Small intestine (tissue), 7 donors: ENCODE data around the gene ZNF780A. TPM values are rescaled to one million over a fixed set of nuclear protein-coding genes. Genes with fewer than 3 reads are reported as not detected.

Source experiments
- DNase-seq, 2 donors: peaks; one replicate each; pipeline versions ENCODE4 v3.0.0 to v3.0.0-alpha.2; 2013
- FAIRE-seq: peaks from 2 replicates; lab custom pipeline; 2012; peaks lifted over from hg19 to GRCh38; lab: Jason Lieb, UNC
- H3K27ac ChIP-seq, 3 donors: one replicate each; pipeline ENCODE4 v1.5.1; 2013; ENCODE audit warnings: low read length in 2 of 3, mild to moderate bottlenecking in 2 of 3, control low read depth in 1 of 3, inconsistent platforms in 1 of 3, low read depth in 1 of 3, moderate library complexity in 1 of 3
- H3K27me3 ChIP-seq, 3 donors: one replicate each; pipeline ENCODE4 v1.6.1; 2013; ENCODE audit warnings: low read length in 3 of 3, inconsistent platforms in 1 of 3; ENCODE audit not compliant: control insufficient read depth in 3 of 3, insufficient read depth in 3 of 3
- H3K36me3 ChIP-seq, 3 donors: one replicate each; pipeline ENCODE4 v1.6.1; 2013; ENCODE audit warnings: low read length in 3 of 3, inconsistent platforms in 1 of 3, low read depth in 1 of 3, mild to moderate bottlenecking in 1 of 3, moderate library complexity in 1 of 3; ENCODE audit not compliant: control insufficient read depth in 3 of 3, insufficient read depth in 2 of 3
- H3K4me1 ChIP-seq, 3 donors: one replicate each; pipeline ENCODE4 v1.6.1; 2013; ENCODE audit warnings: low read length in 2 of 3, inconsistent platforms in 1 of 3, low read depth in 1 of 3, mild to moderate bottlenecking in 1 of 3, moderate library complexity in 1 of 3; ENCODE audit not compliant: control insufficient read depth in 3 of 3, insufficient read depth in 2 of 3
- H3K4me3 ChIP-seq, 3 donors: one replicate each; pipeline ENCODE4 v1.5.1; 2013; ENCODE audit warnings: low read length in 3 of 3, control low read depth in 1 of 3, inconsistent platforms in 1 of 3, low read depth in 1 of 3, mild to moderate bottlenecking in 1 of 3, moderate library complexity in 1 of 3
- H3K9me3 ChIP-seq, 2 donors: one replicate each; pipeline ENCODE4 v1.6.1; 2013; ENCODE audit warnings: low read depth in 1 of 2, low read length in 1 of 2; ENCODE audit not compliant: control insufficient read depth in 2 of 2, insufficient read depth in 1 of 2
- WGBS, 3 donors: extraction: QIAGEN DNeasy Blood & Tissue Kit; methylation state at CpG; one replicate each; pipeline ENCODE4 v1.1.7; 2013; 5-methylcytosine and 5-hydroxymethylcytosine counted together
- polyA plus RNA-seq, 4 donors: library from polyadenylated mRNA; stranded (reverse) in 3 of 4; unstranded in 1 of 4; fragments of 200-250 nt in 3 of 4; fragments of 120-200 nt in 1 of 4; gene quantifications; one replicate each; pipeline versions ENCODE4 v1.2.1 to v1.2.3, GENCODE V29; 2013
- donor health status: healthy with polysubstance abuse.
- donor health status: control.
- donor health status: control.
- donor health status: Bipolar disorder and iron deficiency.
- donor health status: healthy.

Gene ZNF780A
- polyA plus RNA-seq, 4 donors = 11.2 to 18.6 (median 17.5) TPM

DNA sequence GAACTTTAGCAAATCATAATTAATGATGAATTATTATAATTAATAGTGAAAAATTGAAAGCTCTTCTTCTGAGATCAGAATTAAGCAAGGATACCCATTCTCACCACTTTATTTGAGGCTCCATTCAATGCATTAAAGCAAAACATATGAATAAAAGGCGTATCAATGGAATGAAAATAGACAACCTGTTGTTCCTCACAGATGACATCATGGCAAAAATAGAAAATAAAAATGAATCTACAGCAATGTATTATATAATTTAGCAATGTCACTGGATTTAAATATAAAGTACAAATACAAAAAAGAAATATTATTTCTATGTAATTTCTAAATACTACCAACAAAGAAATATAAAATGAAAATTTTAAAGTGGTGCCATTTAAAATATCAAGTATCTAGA lies 11.1 kb upstream of the ZNF780A start:
- Histone ChIP-seq H3K36me3 (no peaks in the 10 kb centered on the region), H3K27ac (no peak overlapping the region), H3K4me1 (no peaks in the 10 kb centered on the region), H3K27me3 (no peaks in the 10 kb centered on the region), H3K4me3 (no peak overlapping the region), H3K9me3 (no peaks in the 10 kb centered on the region)
- 69 to 85% (median 82%) methylated on average over 1 of the region's 1 CpG for WGBS, 3 donors
- no peak for FAIRE-seq
- no peak for DNase-seq

DNA sequence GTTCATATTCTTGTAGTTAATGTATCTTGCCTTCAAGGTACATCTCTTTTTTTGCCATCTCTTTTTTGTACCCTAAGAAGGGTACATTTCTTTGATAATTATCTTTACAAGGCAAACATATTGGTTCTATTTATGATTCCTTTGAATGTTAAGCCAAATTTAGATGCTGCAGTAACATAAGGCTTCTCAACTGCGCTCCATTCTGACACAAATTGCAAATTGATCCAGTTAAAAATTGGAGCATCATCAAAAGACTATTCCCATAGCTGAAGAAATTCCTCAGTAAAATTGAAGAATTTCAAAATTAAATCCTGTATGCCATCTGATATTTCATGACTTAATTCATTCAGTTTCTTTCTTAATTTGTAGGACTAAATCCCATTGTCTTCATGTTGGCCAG lies 2.7 kb upstream of the ZNF780A start:
- H3K27ac ChIP-seq = no peak overlapping the region
- FAIRE-seq (no peak), DNase-seq (no peak)
- WGBS, 3 donors = 94 to 95% (median 95%) methylated on average over 1 of the region's 1 CpG
- no peak overlapping the region for H3K4me3 ChIP-seq
- H3K9me3 ChIP-seq = peaks cover 0 to 4% of the 10 kb centered on the region in 2 donors
- H3K27me3 ChIP-seq = peaks cover 0 to 7% (median 0%) of the 10 kb centered on the region in 3 donors
- H3K36me3 ChIP-seq = peaks cover 0 to 3% (median 0%) of the 10 kb centered on the region in 3 donors
- H3K4me1 ChIP-seq = no peaks in the 10 kb centered on the region

DNA sequence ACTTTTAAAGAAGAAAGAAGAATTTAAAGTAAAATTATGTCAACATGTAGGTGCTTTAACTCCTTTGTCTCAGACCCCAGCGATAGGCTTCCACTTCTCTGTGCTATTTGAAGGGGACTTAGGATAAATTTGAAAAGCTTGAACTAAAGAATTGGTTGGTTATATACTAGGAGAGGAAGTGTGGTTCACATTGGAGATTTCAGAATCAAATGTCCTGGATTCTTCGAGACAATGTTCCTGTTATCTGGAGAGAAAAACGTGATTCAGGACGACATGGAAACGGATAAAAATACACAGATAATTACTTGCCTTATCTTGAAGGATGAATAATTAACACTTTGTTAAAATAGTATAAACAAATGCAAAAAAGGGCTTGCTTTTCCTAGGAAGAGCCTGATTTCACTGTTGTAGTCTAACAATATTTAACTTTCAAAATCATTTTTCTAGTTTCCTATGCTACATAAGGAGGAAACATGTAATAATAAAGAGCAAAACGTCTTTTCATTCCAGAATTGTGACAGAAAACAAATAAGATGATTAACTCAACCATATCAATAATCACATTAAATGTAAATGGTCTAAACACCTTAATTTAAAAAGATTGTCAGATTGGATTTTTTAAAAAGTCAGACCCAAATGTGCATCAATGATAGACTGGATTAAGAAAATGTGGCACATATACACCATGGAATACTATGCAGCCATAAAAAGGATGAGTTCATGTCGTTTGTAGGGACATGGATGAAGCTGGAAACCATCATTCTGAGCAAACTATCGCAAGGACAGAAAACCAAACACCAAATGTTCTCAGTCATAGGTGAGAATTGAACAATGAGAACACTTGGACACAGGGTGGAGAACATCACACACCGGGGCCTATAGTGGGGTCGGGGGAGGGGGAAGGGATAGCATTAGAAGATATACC lies 724 bp upstream of the ZNF780A start:
- WGBS, 3 donors = 38 to 44% (median 41%) methylated on average over 10 of the region's 10 CpGs
- no peak for DNase-seq
- Histone ChIP-seq H3K36me3 (peaks cover 0 to 3% (median 0%) of the 10 kb centered on the region in 3 donors), H3K4me3 (peak overlapping the region; percentile 71 to 93 (median 80)), H3K9me3 (peaks cover 0 to 4% of the 10 kb centered on the region in 2 donors), H3K4me1 (no peaks in the 10 kb centered on the region), H3K27me3 (peaks cover 0 to 7% (median 0%) of the 10 kb centered on the region in 3 donors), H3K27ac (peak overlapping the region; percentile 74 to 98 (median 93))
- no peak for FAIRE-seq

DNA sequence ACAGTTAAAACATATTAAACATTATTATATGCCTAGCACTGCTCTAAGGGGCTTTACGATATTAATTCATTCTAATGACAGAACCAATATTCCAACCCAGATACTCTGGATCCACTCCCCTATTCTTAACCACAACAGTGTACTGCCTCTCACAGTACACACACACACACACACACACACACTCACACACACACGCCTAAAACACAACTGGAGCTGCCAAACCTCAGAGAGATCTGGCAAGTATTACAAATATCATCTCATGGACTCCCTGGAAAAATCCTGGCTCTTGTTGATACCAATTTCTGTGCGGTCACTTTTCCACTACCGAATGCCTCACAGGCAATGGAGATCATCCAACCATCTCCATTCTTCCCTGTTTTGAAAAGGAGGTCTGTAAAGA lies 1.3 kb downstream of the ZNF780A start:
- Histone ChIP-seq H3K27ac (no peak overlapping the region), H3K36me3 (peaks cover 0 to 7% (median 6%) of the 10 kb centered on the region in 3 donors), H3K4me3 (peak overlapping the region in 2 of 3 donors; percentile 71 to 93), H3K4me1 (no peaks in the 10 kb centered on the region), H3K27me3 (no peaks in the 10 kb centered on the region), H3K9me3 (no peaks in the 10 kb centered on the region)
- no peak for DNase-seq
- 67 to 89% (median 87%) methylated on average over 4 of the region's 4 CpGs for WGBS, 3 donors
- FAIRE-seq = no peak

- H3K9me3 ChIP-seq = no peaks in the 10 kb centered on the region
- 88 to 98% (median 96%) methylated on average over 5 of the region's 5 CpGs for WGBS, 3 donors
- FAIRE-seq = no peak
- H3K27ac ChIP-seq = no peak overlapping the region
- no peak for DNase-seq
- no peak overlapping the region for H3K4me3 ChIP-seq
- H3K27me3 ChIP-seq = no peaks in the 10 kb centered on the region
- H3K36me3 ChIP-seq = peaks cover 0 to 11% (median 6%) of the 10 kb centered on the region in 3 donors
- H3K4me1 ChIP-seq = no peaks in the 10 kb centered on the region
Measured at GRCh38 chr19:40088299-40089047, 2.3 kb downstream of the ZNF780A start.

- Histone ChIP-seq H3K4me3 (no peak overlapping the region), H3K9me3 (peaks cover 0 to 4% of the 10 kb centered on the region in 2 donors), H3K4me1 (no peaks in the 10 kb centered on the region), H3K27me3 (no peaks in the 10 kb centered on the region), H3K36me3 (peaks cover 4 to 22% (median 16%) of the 10 kb centered on the region in 3 donors), H3K27ac (no peak overlapping the region)
- no peak for FAIRE-seq
- DNase-seq = no peak
- 93 to 96% (median 94%) methylated on average over 4 of the region's 4 CpGs for WGBS, 3 donors
Measured at GRCh38 chr19:40084948-40085347, 5.8 kb downstream of the ZNF780A start.

- DNase-seq (no peak), FAIRE-seq (no peak)
- WGBS, 3 donors = 91 to 96% (median 91%) methylated on average over 1 of the region's 1 CpG
- Histone ChIP-seq H3K36me3 (peaks cover 8 to 32% (median 24%) of the 10 kb centered on the region in 3 donors), H3K4me1 (no peaks in the 10 kb centered on the region), H3K9me3 (peaks cover 0 to 17% of the 10 kb centered on the region in 2 donors), H3K4me3 (no peak overlapping the region), H3K27ac (no peak overlapping the region), H3K27me3 (no peaks in the 10 kb centered on the region)
Measured at GRCh38 chr19:40081411-40081810, 9.3 kb downstream of the ZNF780A start.

GRCh38 chr19:40080289-40080688 lies 10.5 kb downstream of the ZNF780A start:
- WGBS, 3 donors = 90 to 98% (median 97%) methylated on average over 1 of the region's 1 CpG
- H3K4me1 ChIP-seq = no peaks in the 10 kb centered on the region
- peaks cover 11 to 33% (median 32%) of the 10 kb centered on the region in 3 donors for H3K36me3 ChIP-seq
- FAIRE-seq = no peak
- no peak for DNase-seq
- no peak overlapping the region for H3K27ac ChIP-seq
- no peaks in the 10 kb centered on the region for H3K27me3 ChIP-seq
- H3K4me3 ChIP-seq = no peak overlapping the region
- peaks cover 0 to 20% of the 10 kb centered on the region in 2 donors for H3K9me3 ChIP-seq
